HG03045 (cell line): ENCODE results near the gene TRIM45.
"Not testable (repeated sequence)": the region's sequence is repeated elsewhere in the genome, so short reads cannot be mapped to it uniquely, and the experiment has no call there.

Experiments used
- ATAC-seq: cut with Tn5 transposase; IDR thresholded peaks from one replicate; pipeline ENCODE4 v1.9.1; 2021; ENCODE audit warnings: mild to moderate bottlenecking, moderate library complexity; ENCODE audit not compliant: unreplicated experiment

The TRIM45 gene

DNA sequence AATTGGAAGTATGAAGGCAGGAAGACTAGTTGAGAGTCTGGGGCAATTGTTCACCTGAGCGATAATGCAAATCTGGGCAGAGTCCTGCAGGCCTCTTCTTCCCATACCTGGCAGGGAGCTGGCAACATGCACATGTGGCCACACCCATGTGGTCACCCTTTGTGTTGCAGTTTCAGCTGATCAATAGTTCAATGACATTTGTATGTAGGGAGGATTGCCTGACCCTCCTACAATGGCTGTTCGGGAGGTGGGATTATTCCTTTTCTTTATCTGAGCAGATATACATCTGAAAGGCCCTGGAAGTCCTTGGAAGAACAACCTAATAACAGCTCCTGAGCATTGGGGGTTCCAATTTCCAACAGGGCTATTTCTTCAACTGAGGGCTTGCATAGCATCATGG lies 15.2 kb upstream of the TRIM45 start:
- ATAC-seq, result no peak

DNA sequence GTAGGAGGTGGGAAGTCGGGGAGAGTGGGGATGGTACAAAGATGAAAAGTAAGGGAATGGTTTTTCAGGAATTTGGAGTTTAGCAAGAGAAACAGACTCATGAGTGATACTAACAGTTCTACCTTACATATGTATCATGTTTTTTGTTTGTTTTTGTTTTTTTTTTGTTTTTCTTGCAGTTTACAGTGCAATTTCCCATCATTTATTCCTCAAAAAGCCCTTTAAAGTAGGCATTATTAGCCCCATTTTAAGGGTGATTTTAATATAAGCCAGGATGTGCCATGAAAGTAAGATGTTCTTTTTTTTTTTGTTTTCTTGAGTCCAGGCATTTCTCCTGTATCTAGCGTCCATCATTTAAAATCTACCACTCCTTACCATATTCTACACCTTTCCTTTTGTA lies 13.8 kb upstream of the TRIM45 start:
- no peak for ATAC-seq

DNA sequence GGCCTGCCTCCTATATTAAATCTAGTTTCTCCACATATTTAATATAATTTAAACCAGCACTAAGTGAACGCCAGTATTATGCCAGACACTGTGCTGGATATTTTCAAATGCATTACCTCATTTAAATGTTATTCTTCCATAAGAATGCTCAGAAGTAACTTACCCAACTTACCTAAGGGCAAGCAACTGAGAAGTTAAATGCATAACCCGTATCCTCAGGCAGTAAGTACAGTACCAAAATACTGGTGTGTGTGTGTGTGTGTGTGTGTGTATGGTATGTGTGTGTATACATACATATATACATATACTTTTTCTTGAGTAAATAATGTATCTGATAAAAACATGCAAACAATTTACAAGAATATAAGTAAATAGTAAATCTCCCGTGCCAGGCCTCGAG lies 9.0 kb upstream of the TRIM45 start:
- no peak for ATAC-seq

DNA sequence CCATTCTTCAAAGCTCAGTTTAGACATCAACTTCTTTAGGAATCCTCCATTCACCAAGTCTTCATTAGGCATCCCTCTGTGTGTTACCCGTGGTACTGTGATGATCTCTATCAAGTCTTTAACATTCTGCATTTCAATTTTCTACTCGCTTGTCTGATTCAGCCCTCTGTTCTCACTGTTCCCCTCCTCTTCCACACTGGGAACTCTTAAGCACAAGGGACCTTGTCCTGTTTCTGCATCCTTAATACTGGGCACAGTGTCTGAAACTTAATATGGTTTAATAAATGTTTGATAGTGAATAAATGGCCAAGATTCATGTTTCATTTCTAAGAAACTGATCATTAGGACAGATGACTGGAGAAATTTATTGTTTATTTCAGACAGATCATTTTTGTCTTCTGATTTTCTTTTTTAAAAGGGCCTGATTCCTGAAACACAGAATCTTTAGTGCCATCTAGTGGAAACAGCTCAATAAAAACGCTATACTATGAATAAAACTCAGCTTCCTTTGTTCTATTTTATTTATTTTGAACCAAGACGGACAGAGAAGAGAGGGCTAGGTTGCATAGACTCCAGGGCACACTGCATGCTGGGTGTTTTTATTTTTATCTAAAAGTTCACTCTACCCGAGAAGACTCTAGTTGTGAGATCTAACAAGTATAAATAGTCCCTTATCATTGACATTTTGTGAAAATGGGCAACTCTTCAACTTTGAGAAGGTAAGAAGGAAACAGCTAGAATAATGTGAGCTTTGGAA lies 7.0 kb upstream of the TRIM45 start:
- ATAC-seq, result no peak

DNA sequence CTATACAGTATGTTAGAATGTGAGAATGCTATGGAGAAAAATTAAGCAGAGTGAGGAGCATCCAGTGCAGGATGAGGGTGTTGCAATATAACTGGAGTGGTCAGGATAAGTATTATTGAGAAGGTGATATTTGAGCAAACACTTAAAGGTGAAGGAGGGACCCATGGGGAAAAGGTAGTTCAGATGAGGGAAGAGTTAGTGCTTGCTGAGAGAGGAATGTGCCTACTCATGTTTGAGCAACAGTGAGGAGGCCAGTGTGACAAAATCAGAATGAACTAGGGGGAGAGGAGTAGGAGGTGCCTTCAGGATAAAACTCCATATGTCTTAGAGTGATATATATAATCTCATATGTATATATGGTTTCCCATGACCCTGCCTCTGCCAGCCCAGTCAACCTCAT lies 6.2 kb upstream of the TRIM45 start:
- no peak for ATAC-seq

DNA sequence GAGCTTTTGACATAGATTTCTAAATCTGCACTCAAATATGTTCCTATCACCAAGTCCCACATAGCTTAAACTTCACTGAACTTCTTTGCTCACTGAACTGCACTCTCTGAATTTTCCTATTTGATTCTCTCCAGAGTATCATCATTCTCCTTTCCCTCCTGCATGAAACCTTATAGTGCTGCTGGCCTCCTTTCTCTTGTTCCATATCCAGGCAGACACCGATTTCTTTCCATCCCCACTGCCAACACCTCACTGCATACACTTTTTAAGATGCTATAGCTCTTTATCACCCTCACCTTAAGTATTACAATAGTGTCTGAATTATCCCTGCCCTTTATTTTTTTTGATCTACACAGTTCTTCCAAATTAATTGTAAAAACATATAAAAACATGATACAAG lies 3.1 kb upstream of the TRIM45 start:
- ATAC-seq, result no peak

DNA sequence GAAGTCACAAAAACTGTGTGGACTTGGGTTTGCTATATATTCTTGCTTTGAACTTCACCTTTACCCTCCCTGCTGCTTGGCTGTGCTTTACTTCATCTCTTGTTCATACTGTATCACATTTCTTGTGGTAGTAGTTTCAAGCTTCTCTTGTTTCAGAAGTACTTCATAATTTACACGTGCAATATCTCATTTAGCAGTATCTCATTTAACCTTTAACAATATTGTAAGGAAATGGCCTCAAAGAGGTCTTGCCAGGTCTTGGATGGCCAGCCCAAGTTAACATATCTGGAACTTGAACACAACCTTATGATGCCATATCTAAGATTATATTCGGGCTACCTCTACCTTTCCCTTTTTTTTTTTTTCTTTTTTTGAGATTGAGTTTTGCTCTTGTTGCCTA lies 1.7 kb upstream of the TRIM45 start:
- ATAC-seq, result no peak

DNA sequence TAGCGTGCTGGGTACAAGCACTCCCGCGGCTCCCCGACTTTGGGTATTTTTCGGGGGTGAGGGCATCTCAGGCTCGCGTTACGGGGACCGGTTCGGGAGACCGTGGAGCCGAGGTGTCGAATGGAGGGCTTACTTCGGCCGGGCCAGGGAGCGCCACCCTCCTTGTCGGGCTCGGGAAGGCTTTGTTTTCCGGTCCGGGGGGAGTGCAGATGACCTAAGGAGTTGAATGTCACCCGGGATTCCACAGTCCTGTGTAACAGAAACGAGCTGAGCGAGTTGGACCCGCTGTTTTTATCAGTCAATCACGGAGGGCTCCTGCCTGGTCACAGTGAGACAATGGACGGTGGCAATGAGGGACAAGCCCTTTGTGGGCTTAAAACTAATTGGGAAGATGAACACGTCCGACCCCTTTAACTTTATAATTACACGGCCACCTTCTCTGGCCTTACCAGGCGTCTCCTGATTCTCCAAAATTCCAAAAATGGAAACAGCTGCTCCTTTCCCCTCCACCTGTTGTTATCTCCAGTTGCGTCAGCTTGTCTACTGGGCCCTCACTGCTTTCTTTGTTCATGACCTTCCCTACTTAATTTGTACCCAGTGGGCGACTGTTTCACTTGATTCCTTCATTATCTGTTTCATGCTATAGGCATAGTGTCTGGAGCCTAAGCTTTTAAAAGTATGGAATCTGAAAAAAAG lies 929 bp upstream of the TRIM45 start:
- ATAC-seq, result no peak

DNA sequence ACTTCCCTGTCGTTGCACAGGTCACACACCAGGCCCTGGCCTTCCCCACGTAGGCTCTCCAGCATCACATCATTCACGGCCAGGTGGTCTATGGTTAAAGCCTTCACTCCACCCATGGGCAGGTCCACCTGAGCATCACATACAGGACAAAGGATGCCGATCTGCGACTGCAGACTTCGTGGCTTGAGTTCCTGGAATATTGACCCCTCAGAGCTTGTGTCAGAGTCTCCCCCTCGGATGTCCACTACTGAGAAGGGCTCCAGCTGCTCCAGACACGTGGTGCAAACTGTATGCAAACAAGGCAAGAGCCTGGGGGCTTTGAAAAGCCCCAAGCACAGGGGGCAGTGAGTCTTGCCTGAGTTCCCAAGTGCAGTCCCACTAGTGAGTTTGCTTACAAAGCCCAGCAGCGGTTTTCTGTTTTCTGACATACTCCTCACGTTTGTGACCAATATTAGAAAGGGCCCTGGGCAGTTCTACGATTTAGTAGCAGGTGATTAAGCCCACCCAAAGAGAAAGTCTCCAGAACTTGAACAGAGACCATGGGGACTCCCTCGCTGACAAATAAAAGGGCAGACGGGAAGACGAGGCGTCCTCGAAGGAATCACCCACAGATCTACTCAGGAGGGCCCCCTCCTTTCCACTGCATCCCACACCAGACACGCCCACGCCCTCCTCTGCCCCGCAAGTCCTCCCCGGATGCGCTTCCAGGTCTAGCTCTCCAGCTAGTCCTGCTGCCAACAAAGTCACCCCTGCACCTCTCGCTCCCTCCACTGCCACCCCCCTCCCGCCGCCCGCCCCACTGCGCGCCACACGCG lies 568 bp downstream of the TRIM45 start:
- ATAC-seq, result no peak

DNA sequence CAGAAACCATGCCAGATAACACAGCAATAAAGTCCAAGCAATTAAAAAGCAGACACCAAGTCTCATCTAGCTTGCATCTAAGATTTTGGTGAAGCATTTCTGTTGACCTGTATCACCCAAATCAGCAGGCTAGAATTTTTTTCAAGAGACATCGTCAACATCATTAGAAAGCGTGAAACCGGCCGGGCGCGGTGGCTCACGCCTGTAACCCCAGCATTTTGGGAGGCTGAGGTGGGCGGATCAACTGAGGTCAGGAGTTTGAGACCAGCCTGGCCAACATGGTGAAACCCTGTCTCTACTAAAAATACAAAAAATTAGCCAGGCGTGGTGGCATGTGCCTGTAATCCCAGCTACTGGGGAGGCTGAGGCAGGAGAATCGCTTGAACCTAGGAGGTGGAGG lies 2.4 kb downstream of the TRIM45 start:
- ATAC-seq, result not testable (repeated sequence)

DNA sequence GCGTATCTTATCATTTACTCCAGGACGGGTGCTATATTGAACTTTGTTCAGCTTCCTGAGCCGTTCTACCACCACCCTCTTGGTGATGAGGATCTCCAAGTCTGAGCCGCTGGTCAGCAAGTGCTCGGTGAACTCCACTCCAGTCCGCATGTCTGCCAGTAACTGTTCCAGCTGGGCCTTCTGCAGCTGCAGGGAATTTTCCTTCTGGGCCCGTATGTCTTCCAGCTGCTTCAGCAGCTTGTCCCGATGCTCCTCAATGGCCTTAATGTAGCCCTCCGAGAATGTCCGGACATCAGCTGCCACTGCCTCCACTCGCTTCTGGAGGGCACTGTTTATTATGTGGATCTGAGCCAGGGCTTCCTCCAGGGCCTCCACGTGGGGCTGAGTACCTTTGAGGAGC lies 3.4 kb downstream of the TRIM45 start:
- ATAC-seq, result no peak

DNA sequence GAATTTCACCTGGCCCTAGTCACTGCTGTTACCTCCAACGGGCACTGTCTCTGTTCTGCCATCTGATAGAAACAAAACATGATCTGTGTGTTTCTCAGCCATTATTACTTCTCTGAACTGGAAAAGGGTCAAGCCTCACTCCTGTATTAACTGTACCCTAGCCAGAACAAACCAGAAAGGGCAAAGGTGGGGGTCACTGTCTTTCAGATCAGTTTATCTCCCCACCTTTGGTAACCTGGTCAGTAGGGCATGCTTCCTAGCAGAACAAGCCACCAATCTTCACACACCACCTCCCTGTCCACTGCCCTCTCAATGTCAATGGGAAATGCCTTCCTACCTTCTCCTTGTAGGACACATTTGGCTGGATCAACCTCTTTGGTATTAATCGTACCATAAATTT lies 3.9 kb downstream of the TRIM45 start:
- no peak for ATAC-seq

DNA sequence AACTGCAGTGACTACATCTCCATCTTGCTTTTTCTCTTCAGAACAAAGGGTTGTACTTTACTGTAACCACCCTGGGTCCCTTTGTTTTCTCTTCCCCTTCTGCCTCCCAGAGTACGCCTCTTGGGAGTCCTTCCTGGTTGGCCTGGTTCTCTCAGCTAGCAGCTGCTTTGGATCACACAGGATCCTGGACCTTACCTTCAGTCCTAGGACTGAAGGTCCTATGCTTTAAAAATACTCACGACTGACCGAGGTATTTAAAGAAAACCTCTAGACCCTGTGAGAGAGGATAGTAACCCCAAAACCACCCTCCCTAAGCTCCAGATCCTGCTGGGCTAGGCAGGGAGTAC lies 4.8 kb downstream of the TRIM45 start:
- no peak for ATAC-seq

DNA sequence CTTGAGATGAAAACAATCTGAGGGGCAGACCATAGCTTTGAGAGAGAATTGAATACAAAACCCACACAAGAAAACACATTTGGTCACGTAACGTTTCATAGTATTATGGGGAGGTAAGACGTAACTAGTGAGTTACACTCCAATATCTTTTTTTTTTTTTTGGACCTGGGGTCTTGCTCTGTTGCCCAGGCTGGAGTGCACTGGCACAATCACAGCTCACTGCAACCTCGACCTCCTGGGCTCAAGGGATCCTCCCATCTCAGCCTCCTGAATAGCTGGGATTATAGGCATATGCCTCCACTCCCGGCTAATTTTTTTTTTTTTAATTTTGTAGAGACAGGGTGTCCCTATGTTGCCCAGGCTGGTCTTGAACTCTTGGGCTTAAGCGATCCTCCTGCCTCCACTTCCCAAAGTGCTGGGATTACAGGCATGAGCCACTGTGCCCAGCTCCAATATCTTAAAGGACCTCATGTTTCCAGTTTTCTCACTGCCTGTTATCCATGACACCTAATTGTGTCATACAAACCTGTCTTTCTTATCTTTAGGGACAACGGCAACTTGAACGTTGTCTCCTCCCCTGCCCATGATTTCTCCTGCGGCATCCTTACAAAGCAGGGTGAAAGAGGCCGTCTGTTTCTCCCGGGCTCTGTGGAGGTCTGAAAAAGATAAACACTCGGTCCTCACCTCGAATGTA lies 5.3 kb downstream of the TRIM45 start:
- no peak for ATAC-seq

DNA sequence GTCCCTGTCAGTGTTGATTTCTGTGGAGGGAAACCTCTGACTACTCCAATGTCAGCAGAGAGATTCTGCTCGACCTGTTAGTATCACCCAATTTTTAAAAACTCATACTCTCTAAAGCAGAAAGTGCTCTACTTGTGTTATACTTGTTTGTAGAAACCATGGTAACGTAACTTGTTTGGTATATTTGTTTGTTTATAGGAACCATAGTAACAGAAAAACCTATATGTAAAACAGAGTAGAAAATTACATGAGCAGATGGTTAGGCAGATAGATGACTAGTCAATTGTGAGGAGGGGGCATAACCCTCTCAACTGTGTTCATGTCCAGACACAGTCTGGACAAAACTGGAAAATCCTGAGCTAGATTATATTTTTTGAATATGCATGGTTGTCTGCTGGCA lies 6.7 kb downstream of the TRIM45 start:
- no peak for ATAC-seq

DNA sequence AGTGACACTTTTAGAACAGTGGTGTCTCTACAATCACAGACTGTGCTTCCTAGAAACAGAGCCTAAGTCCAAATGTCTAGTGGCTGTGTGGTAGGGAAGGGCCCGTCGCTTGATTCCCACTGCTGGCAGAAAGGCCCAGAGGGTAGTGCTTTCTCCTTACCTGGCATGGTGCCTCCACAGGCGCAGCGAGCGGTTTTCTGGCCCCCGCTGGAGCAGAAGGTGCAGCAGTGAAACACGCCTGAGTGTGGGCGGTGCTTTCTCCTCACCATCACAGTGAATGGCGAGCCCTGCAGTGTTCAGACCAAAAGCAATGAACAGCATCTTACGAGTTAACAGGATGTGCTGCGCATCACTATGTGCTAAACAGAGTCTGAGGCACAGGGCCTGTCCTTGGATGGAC lies 8.3 kb downstream of the TRIM45 start:
- no peak for ATAC-seq

DNA sequence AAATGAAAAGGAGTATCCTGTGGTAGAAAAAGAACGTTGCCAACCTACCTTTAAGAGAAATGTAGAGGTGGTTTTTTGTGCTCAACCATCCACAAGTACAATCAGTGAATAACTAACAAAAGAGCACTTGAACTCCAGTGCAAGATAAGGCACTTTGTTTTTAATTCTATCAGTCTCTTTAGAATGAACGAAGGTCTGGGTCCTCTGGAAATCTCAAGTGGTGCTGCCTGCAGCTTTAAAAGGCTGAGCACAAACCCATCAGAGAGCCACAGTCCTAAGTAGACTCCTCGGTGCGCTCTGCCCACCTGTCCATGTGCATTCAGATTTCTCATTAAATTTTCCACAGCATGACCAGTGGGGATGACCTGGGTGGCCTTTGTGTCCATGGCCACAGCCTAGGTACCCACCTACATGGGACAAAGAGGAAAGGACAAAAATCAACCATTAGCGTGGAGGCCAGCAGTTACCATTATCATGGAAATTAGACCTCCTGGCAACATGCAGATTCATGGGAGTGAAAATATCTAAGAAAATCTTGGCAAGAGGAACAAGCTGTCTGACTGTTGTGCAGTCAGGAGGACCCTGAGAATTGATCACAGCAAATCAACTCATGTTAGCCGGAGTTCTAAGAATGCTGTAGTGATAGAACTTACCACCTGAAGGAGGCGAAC lies 9.4 kb downstream of the TRIM45 start:
- no peak for ATAC-seq

DNA sequence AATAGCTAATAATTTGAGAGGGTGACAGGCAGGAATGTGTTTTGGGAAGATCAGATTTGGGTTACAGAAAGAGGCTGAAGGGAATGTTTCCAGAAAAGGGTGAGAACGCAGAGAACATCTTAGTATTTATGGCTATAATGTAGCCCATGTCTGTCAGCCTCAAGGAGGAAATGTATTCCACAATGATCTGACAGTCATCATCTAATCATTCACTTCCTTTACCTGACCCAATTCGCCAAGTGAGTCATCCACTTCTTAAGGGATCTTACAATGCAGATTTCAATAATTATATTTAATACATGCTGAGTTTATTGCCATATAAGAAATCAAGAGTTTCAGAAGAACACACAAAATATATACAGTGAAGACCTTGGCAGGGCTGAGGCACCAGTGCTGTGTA lies 10.8 kb downstream of the TRIM45 start:
- no peak for ATAC-seq

DNA sequence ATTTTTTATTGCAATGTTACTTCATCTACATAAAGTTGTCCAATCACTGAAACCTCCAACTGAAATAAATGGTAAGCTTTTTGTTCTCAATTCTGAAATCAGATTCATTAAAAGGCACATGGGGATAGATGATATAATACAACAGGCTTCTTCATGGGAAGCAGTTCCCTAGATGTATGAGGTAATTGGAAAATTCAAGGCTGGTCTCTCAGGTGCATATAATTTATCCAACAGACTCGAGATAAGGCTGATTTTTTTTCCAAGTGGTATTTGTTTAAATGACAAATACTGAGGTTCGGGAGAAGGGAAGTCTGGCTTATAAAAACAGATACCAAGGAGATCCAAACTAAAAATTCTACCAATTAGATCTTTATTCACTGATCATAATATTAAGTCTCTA lies 14.2 kb downstream of the TRIM45 start:
- no peak for ATAC-seq

DNA sequence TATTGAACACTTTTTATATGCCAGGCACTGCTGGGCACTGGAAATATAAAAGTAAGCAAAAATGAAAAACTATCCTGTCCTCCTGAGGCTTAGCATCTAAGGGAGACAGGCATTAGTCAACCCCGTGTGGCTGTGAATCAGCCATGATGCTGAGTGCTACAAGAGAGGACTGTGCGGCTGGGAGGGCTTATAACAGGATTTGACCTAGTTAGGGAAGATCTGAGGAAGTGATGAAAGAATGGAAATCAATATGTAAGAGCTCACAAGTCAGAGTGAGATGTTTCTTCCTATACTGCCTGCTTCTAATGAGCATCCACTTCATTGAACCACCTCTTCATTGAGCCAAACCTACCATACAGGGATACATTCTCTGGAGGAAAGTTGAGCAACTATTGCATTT lies 15.1 kb downstream of the TRIM45 start:
- ATAC-seq, result no peak

DNA sequence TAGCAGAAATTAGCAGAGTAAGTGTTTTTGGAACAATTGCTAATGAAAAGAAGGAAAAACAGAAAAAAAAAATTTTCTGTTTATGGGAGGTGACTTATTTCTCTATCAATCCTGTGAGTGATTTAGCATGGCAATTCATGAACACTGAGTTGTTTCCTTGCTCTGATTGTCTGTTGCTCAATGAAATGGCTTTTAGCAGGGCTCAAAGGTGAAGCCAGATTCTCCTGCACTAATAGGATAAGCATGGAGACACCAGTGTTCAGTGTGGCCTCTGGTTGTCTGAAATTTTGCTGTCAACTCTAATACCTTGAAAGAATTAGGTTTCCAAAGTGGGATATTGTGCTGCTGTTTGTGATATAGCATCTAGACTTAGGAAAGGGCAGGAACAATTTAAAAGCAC lies 15.8 kb downstream of the TRIM45 start:
- no peak for ATAC-seq
